Measurements from ENCODE around the gene GALC. TPM values are rescaled to one million over a fixed set of nuclear protein-coding genes. Genes with fewer than 3 reads are reported as not detected.
"Not testable (repeated sequence)": the region's sequence is repeated elsewhere in the genome, so short reads cannot be mapped to it uniquely, and the experiment has no call there.

GALC gene
- total RNA-seq, result 10 to 100 TPM; 14.9 to 17.7 TPM

GRCh38 chr14:87992718-87993628, at the start of gene GALC:
Gene GALC (minus strand): TSS chr14:87993182. CDS start chr14:87993164, 18 bp downstream.
- Mint-ChIP-seq H3K36me3 (peaks cover 6 to 18% of the 10 kb centered on the region in 2 donors), H3K9me3 (peaks cover 0 to 4% of the 10 kb centered on the region in 2 donors), H3K27ac (peak within 1 kb of the TSS; percentile 95 to 97)
- peak; percentile 95 to 98 for DNase-seq (ENCODE audit: low spot score in 2 of 2)
- ATAC-seq, result peak; percentile 84 to 93

- DNase-seq (ENCODE audit: low spot score in 2 of 2), result no peak
- H3K36me3 Mint-ChIP-seq, result no peaks in the 10 kb centered on the region
- H3K9me3 Mint-ChIP-seq, result peaks cover 0 to 4% of the 10 kb centered on the region in 2 donors
- no peak for ATAC-seq
- no peak overlapping the region for H3K27ac Mint-ChIP-seq
Measured at GRCh38 chr14:88040146-88040545, 47.2 kb upstream of the GALC start.

GRCh38 chr14:88039197-88039596, 46.2 kb upstream of the GALC start:
- Mint-ChIP-seq H3K36me3 (no peaks in the 10 kb centered on the region), H3K9me3 (peaks cover 0 to 4% of the 10 kb centered on the region in 2 donors), H3K27ac (no peak overlapping the region)
- ATAC-seq (no peak), DNase-seq (ENCODE audit: low spot score in 2 of 2) (no peak)

- ATAC-seq (no peak), DNase-seq (ENCODE audit: low spot score in 2 of 2) (no peak)
- H3K9me3 Mint-ChIP-seq, result peaks cover 0 to 9% of the 10 kb centered on the region in 2 donors
- no peaks in the 10 kb centered on the region for H3K36me3 Mint-ChIP-seq
- H3K27ac Mint-ChIP-seq, result no peak overlapping the region
Measured at GRCh38 chr14:88037325-88037724, 44.3 kb upstream of the GALC start.

- ATAC-seq, result no peak
- H3K9me3 Mint-ChIP-seq, result peaks cover 0 to 9% of the 10 kb centered on the region in 2 donors
- no peak overlapping the region for H3K27ac Mint-ChIP-seq
- no peak for DNase-seq (ENCODE audit: low spot score in 2 of 2)
- no peaks in the 10 kb centered on the region for H3K36me3 Mint-ChIP-seq
Measured at GRCh38 chr14:88036422-88036821, 43.4 kb upstream of the GALC start.

GRCh38 chr14:88034076-88034475, 41.1 kb upstream of the GALC start:
- ATAC-seq (no peak), DNase-seq (ENCODE audit: low spot score in 2 of 2) (no peak)
- Mint-ChIP-seq H3K9me3 (peaks cover 0 to 9% of the 10 kb centered on the region in 2 donors), H3K36me3 (no peaks in the 10 kb centered on the region), H3K27ac (no peak overlapping the region)

GRCh38 chr14:88032373-88032772, 39.4 kb upstream of the GALC start:
- H3K27ac Mint-ChIP-seq, result no peak overlapping the region
- peaks cover 0 to 6% of the 10 kb centered on the region in 2 donors for H3K9me3 Mint-ChIP-seq
- DNase-seq (ENCODE audit: low spot score in 2 of 2) (no peak), ATAC-seq (no peak)
- peaks cover 0 to under 1% of the 10 kb centered on the region in 2 donors for H3K36me3 Mint-ChIP-seq

- ATAC-seq (no peak), DNase-seq (ENCODE audit: low spot score in 2 of 2) (no peak)
- no peak overlapping the region for H3K27ac Mint-ChIP-seq
- H3K36me3 Mint-ChIP-seq, result peaks cover 0 to 8% of the 10 kb centered on the region in 2 donors
- peaks cover 0 to 14% of the 10 kb centered on the region in 2 donors for H3K9me3 Mint-ChIP-seq
Measured at GRCh38 chr14:88030892-88031291, 37.9 kb upstream of the GALC start.

- H3K27ac Mint-ChIP-seq, result peak overlapping the region in 1 of 2 donors; percentile 12
Measured at GRCh38 chr14:88030079-88030478, 37.1 kb upstream of the GALC start.

GRCh38 chr14:88029500-88029899, 36.5 kb upstream of the GALC start:
- H3K36me3 Mint-ChIP-seq, result peaks cover 0 to 8% of the 10 kb centered on the region in 2 donors
- peak; percentile 90 to 92 for ATAC-seq
- H3K9me3 Mint-ChIP-seq, result peaks cover 0 to 14% of the 10 kb centered on the region in 2 donors
- H3K27ac Mint-ChIP-seq, result peak overlapping the region in 1 of 2 donors; percentile 12
- no peak for DNase-seq (ENCODE audit: low spot score in 2 of 2)

More at GRCh38 chr14:88030079-88030478, 37.1 kb upstream of the GALC start:
- Mint-ChIP-seq H3K36me3 (peaks cover 0 to 8% of the 10 kb centered on the region in 2 donors), H3K9me3 (peaks cover 0 to 14% of the 10 kb centered on the region in 2 donors)
- no peak for DNase-seq (ENCODE audit: low spot score in 2 of 2)
- peak in 1 of 2 donors; percentile 20 for ATAC-seq

GRCh38 chr14:88026890-88027289, 33.9 kb upstream of the GALC start:
- Mint-ChIP-seq H3K36me3 (peaks cover 0 to 8% of the 10 kb centered on the region in 2 donors), H3K9me3 (peaks cover 4 to 9% of the 10 kb centered on the region in 2 donors), H3K27ac (peak overlapping the region; percentile 17 to 65)
- ATAC-seq (no peak), DNase-seq (ENCODE audit: low spot score in 2 of 2) (no peak)

GRCh38 chr14:88025313-88025712, 32.3 kb upstream of the GALC start:
- H3K27ac Mint-ChIP-seq, result no peak overlapping the region
- ATAC-seq, result no peak
- no peak for DNase-seq (ENCODE audit: low spot score in 2 of 2)
- H3K9me3 Mint-ChIP-seq, result peaks cover 9 to 16% of the 10 kb centered on the region in 2 donors
- peaks cover 6 to 20% of the 10 kb centered on the region in 2 donors for H3K36me3 Mint-ChIP-seq

GRCh38 chr14:88024252-88025086, 31.5 kb upstream of the GALC start:
- H3K9me3 Mint-ChIP-seq, result peaks cover 9 to 16% of the 10 kb centered on the region in 2 donors
- DNase-seq (ENCODE audit: low spot score in 2 of 2); ATAC-seq; H3K27ac Mint-ChIP-seq: not testable (repeated sequence)
- H3K36me3 Mint-ChIP-seq, result peaks cover 6 to 25% of the 10 kb centered on the region in 2 donors

- ATAC-seq, result peak in 1 of 2 donors; percentile 57
- peak overlapping the region; percentile 19 to 59 for H3K27ac Mint-ChIP-seq
- H3K36me3 Mint-ChIP-seq, result peaks cover 6 to 28% of the 10 kb centered on the region in 2 donors
- DNase-seq (ENCODE audit: low spot score in 2 of 2), result no peak
- peaks cover 9 to 16% of the 10 kb centered on the region in 2 donors for H3K9me3 Mint-ChIP-seq
Measured at GRCh38 chr14:88023658-88024187, 30.7 kb upstream of the GALC start.

GRCh38 chr14:88017535-88017934, 24.6 kb upstream of the GALC start:
- DNase-seq (ENCODE audit: low spot score in 2 of 2) (no peak), ATAC-seq (no peak)
- H3K9me3 Mint-ChIP-seq, result peaks cover 5 to 12% of the 10 kb centered on the region in 2 donors
- H3K36me3 Mint-ChIP-seq, result peaks cover 30 to 59% of the 10 kb centered on the region in 2 donors
- no peak overlapping the region for H3K27ac Mint-ChIP-seq

GRCh38 chr14:88016768-88017167, 23.8 kb upstream of the GALC start:
- ATAC-seq, result no peak
- Mint-ChIP-seq H3K36me3 (peaks cover 30 to 59% of the 10 kb centered on the region in 2 donors), H3K27ac (peak overlapping the region in 1 of 2 donors; percentile 50), H3K9me3 (peaks cover 5 to 12% of the 10 kb centered on the region in 2 donors)
- DNase-seq (ENCODE audit: low spot score in 2 of 2), result no peak

Data from activated naive CD4-positive, alpha-beta T cell treated with anti-CD3 and anti-CD28 coated beads, Interleukin-2, amount 50 U/mL, for 72 hours (primary cell).